VCaP (cell line): ENCODE results near the gene DUSP6.

Experiments used
- H3K27ac ChIP-seq: fragments of 450-650 bp; 2 replicates; pipeline ENCODE4 v1.5.1; 2017
- TF ChIP-seq, protein P1 (sequence below): fragments of 450-650 bp; conservative IDR thresholded peaks from 2 replicates; pipeline ENCODE4 v1.5.1; 2017; ENCODE audit warnings: mild to moderate bottlenecking, moderate library complexity

DUSP6 gene

DNA sequence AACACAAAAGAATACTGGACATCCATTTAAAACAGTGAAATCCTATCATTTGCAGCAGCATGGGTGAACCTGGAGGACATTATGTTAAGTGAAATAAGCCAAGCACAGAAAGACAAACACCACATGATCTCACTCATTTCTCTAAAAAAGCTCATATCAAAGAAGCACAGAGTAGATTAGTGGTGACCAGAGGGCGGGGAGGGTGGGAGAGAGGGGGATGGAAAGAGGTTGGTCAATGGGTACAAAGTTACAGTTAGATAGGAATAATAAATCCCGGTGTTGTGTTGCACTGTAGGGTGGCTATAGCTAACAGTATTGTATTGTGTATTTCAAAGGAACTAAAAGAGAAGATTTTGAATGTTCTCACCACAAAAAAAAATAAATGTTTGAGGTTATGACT is 52.4 kb downstream of the DUSP6 start:
- TF ChIP-seq, protein P1, sequence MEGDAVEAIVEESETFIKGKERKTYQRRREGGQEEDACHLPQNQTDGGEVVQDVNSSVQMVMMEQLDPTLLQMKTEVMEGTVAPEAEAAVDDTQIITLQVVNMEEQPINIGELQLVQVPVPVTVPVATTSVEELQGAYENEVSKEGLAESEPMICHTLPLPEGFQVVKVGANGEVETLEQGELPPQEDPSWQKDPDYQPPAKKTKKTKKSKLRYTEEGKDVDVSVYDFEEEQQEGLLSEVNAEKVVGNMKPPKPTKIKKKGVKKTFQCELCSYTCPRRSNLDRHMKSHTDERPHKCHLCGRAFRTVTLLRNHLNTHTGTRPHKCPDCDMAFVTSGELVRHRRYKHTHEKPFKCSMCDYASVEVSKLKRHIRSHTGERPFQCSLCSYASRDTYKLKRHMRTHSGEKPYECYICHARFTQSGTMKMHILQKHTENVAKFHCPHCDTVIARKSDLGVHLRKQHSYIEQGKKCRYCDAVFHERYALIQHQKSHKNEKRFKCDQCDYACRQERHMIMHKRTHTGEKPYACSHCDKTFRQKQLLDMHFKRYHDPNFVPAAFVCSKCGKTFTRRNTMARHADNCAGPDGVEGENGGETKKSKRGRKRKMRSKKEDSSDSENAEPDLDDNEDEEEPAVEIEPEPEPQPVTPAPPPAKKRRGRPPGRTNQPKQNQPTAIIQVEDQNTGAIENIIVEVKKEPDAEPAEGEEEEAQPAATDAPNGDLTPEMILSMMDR: no peak
- no peak overlapping the region for H3K27ac ChIP-seq

DNA sequence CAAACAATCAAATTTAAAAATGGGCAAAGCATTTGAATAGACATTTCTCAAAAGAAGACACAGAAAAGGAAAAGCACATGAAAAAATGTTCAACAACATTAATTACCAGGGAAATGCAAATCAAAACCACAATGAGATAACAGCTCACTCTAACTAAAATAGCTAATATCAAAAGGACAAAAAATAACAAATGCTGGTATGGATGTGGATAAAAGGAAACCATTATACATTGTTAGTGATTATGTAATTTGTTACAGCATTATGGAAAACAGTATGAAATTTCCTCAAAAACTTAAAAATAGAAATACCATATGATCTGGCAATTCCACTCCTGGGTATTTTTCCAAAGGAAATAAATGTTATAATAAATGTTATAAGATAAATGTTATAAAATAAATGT is 52.9 kb downstream of the DUSP6 start:
- TF ChIP-seq, protein P1: no peak
- H3K27ac ChIP-seq: no peak overlapping the region
